Natural killer cell (primary cell): ENCODE data around the gene ZBTB21. TPM values are rescaled to one million over a fixed set of nuclear protein-coding genes. Genes with fewer than 3 reads are reported as not detected.

Source experiments
- ATAC-seq, 3 donors: fragments of 150-1000 bp in 2 of 3; fragments of 200-7000 bp in 1 of 3; cut with Tn5 transposase; 1 replicate in 1 of 3; 2 replicates in 2 of 3; pipeline ENCODE4 v1.10.0; 2021; ENCODE audit warnings: mild to moderate bottlenecking in 2 of 3, moderate library complexity in 2 of 3
- DNase-seq, 2 donors: peaks; one replicate each; pipeline versions ENCODE4 v3.0.0 to v3.0.0-alpha.2; 2013 to 2021; ENCODE audit warnings: mixed read lengths in 1 of 2
- H3K27ac ChIP-seq: one replicate; pipeline ENCODE4 v1.5.1; 2013; ENCODE audit warnings: mild to moderate bottlenecking, low read length
- H3K27me3 ChIP-seq: one replicate; pipeline ENCODE4 v1.6.1; 2013; ENCODE audit warnings: low read length; ENCODE audit not compliant: control insufficient read depth, insufficient read depth
- H3K36me3 ChIP-seq: one replicate; pipeline ENCODE4 v1.6.1; 2013; ENCODE audit warnings: low read length; ENCODE audit not compliant: control insufficient read depth, insufficient read depth
- H3K4me1 ChIP-seq: one replicate; pipeline ENCODE4 v1.6.1; 2013; ENCODE audit warnings: low read length; ENCODE audit not compliant: control insufficient read depth, insufficient read depth
- H3K4me3 ChIP-seq: one replicate; pipeline ENCODE4 v1.5.1; 2013; ENCODE audit warnings: low read length
- H3K9me3 ChIP-seq: one replicate; pipeline ENCODE4 v1.6.1; 2013; ENCODE audit warnings: low read length; ENCODE audit not compliant: control insufficient read depth, insufficient read depth
- H3K27ac Mint-ChIP-seq, 2 donors: one replicate each; pipeline ENCODE4 v1.8.0; 2022; ENCODE audit warnings: mild to moderate bottlenecking in 2 of 2, mixed read lengths in 2 of 2, moderate library complexity in 1 of 2
- H3K27me3 Mint-ChIP-seq, 2 donors: one replicate each; pipeline ENCODE4 v1.8.0; 2022; ENCODE audit warnings: low read depth in 2 of 2, mixed read lengths in 2 of 2
- H3K36me3 Mint-ChIP-seq: one replicate; pipeline ENCODE4 v1.8.0; 2022; ENCODE audit warnings: mixed read lengths
- H3K4me1 Mint-ChIP-seq, 2 donors: one replicate each; pipeline ENCODE4 v1.8.0; 2022; ENCODE audit warnings: mixed read lengths in 2 of 2
- H3K4me3 Mint-ChIP-seq: one replicate; pipeline ENCODE4 v1.8.0; 2022; ENCODE audit warnings: mild to moderate bottlenecking, moderate library complexity, mixed read lengths
- H3K9me3 Mint-ChIP-seq, 2 donors: one replicate each; pipeline ENCODE4 v1.8.0; 2022; ENCODE audit warnings: mixed read lengths in 2 of 2
- WGBS: methylation state at CpG from one replicate; pipeline ENCODE4 v1.1.7; 2013; ENCODE audit warnings: missing lambda C conversion rate; ENCODE audit not compliant: insufficient coverage; 5-methylcytosine and 5-hydroxymethylcytosine counted together
- intact Hi-C: fragments of 100-400 bp; cut with micrococcal nuclease; formaldehyde crosslinking; loops from one replicate; pipeline ENCODE4 v1.14.2; 2022
- total RNA-seq, 4 donors: library from RNA; stranded (reverse); fragments of 120-200 nt in 1 of 4; gene quantifications; one replicate each; pipeline versions ENCODE4 v1.2.3 to v1.2.4, GENCODE V29; 2013 to 2022
- TF ChIP-seq, protein P1 (sequence below): fragments of 200-600 bp; IDR thresholded peaks from one replicate; pipeline ENCODE4 v1.8.0; 2022; ENCODE audit warnings: antibody characterized with exemption

The ZBTB21 gene
- total RNA-seq, 3 donors from 2014 or later (not counting 1 experiment from before 2014, with no cell fraction given): 78.2 to 113 (median 100) TPM

DNA sequence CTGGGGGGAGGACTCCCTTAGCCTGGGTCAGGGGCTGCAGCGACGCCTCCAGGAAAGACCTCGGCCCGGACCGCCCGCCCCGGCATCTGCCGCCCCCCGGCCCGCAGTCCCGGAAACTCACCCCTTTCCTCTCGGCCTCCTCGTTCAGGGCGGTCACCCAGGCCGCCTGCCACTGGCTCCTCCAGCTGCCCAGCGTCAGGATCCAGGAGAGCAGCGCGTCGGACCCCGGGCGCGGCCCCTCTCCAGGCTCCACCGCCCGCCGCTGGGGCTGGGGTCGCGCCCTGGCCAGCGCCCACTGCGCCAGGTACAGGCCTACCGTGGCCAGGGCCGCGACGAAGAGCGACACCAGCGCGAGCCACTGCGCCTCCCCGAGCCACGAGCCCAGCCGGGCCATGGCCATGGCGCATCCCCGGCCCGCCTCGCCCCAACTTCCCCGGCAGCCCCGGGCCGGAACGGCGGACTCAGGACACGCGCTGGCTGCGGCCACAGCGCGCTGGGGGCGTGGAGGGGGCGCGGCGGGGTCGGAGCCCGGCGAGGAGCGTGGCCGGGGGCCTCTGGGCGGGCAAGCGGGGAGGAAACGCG is 56.8 kb downstream of the ZBTB21 start:
- peak overlapping the region; percentile 65 for H3K4me3 Mint-ChIP-seq
- peak in 2 of 3 donors; percentile 20 to 34 for ATAC-seq
- no peak for DNase-seq
- peaks cover 10 to 18% of the 10 kb centered on the region in 2 donors for H3K27me3 Mint-ChIP-seq
- Histone ChIP-seq H3K9me3 (no peaks in the 10 kb centered on the region), H3K4me3 (peak overlapping the region; percentile 16), H3K36me3 (no peaks in the 10 kb centered on the region), H3K4me1 (peaks cover 18% of the 10 kb centered on the region), H3K27me3 (peaks cover 8% of the 10 kb centered on the region), H3K27ac (no peak overlapping the region)
- TF ChIP-seq, protein P1, sequence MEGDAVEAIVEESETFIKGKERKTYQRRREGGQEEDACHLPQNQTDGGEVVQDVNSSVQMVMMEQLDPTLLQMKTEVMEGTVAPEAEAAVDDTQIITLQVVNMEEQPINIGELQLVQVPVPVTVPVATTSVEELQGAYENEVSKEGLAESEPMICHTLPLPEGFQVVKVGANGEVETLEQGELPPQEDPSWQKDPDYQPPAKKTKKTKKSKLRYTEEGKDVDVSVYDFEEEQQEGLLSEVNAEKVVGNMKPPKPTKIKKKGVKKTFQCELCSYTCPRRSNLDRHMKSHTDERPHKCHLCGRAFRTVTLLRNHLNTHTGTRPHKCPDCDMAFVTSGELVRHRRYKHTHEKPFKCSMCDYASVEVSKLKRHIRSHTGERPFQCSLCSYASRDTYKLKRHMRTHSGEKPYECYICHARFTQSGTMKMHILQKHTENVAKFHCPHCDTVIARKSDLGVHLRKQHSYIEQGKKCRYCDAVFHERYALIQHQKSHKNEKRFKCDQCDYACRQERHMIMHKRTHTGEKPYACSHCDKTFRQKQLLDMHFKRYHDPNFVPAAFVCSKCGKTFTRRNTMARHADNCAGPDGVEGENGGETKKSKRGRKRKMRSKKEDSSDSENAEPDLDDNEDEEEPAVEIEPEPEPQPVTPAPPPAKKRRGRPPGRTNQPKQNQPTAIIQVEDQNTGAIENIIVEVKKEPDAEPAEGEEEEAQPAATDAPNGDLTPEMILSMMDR: no peak
- intact Hi-C loops: no loop called here
- no peak overlapping the region for H3K27ac Mint-ChIP-seq
- H3K4me1 Mint-ChIP-seq: peaks cover 0 to 15% of the 10 kb centered on the region in 2 donors
- no peaks in the 10 kb centered on the region for H3K36me3 Mint-ChIP-seq
- 2% methylated on average over 67 of the region's 67 CpGs for WGBS
- H3K9me3 Mint-ChIP-seq: no peaks in the 10 kb centered on the region

DNA sequence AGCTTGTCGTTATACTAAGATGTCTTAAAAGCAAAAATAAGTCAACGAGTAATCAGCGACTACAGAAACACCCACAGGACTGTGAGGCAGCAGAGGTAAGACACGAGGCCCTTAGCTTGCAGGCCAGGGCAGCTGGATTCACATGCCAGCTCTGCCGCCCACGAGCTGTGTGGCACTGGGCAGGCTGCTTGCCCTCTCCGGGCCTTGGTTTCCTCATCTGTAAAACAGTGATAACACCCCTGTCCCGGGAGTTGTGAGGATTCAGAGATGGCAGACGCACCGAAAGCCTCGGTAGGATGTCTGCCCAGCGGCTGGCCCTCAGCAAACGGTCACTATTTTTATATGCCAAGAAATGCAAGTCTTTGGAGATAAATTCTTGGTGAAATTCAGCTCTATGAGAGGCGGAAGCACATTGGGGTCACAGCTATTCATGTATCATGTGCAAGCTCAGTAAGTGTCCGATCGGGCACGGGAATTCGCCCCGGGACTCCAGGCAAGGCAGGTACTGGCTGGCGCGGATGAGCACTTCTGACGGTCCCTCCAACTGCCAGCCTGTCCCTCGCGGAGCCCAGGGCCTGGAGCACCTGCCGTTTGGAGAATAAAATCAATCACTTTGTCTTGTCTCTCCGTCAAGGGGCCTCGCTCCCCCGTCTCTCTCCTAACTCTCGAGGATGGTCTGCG is 57.5 kb downstream of the ZBTB21 start:
- H3K4me1 ChIP-seq: peaks cover 18% of the 10 kb centered on the region
- Mint-ChIP-seq H3K36me3 (no peaks in the 10 kb centered on the region), H3K4me1 (peaks cover 0 to 15% of the 10 kb centered on the region in 2 donors), H3K27me3 (peaks cover 10 to 18% of the 10 kb centered on the region in 2 donors), H3K9me3 (no peaks in the 10 kb centered on the region), H3K27ac (no peak overlapping the region), H3K4me3 (peak overlapping the region; percentile 65)
- intact Hi-C loops: no loop called here
- DNase-seq: no peak
- peak overlapping the region; percentile 16 for H3K4me3 ChIP-seq
- no peak for ATAC-seq
- no peak overlapping the region for H3K27ac ChIP-seq
- no peaks in the 10 kb centered on the region for H3K9me3 ChIP-seq
- peaks cover 8% of the 10 kb centered on the region for H3K27me3 ChIP-seq
- no peaks in the 10 kb centered on the region for H3K36me3 ChIP-seq
- TF ChIP-seq, protein P1: no peak
- 39% methylated on average over 30 of the region's 30 CpGs for WGBS

DNA sequence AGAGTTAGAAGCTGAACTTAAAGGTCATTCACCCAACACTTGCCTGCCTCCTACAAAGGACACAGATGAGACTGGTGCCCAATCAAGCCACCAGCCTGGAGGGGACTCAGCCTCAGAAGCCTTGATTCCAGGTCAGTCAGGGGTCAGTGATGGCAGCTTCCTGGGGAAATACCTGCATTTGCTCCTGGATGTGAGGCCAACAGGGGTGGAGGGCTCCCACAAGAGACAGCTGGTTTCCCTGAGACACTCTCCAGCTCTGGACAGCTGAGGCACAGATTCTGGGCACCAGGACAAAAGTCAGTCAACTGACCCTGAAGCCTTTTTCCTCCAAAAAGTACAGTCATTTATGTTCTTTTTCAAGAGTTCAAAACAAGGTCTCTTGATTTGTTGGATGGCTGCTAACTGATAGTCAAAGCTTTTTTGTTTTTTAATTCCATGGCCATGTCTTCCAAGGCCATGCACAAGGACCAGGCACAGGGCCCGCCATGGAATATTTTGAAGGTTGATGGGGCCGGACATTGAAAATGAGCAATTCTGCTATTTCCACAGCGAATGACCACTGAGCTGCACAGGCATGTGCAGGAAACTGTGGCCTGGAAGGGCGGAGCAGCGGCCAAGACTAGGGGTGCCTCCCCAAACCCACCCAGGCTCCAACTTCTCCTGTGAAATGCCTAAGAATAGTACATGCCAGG is 58.1 kb downstream of the ZBTB21 start:
- intact Hi-C loops: no loop called here
- TF ChIP-seq, protein P1: no peak
- DNase-seq: no peak
- peaks cover 3 to 17% of the 10 kb centered on the region in 2 donors for H3K27me3 Mint-ChIP-seq
- H3K4me3 Mint-ChIP-seq: peak overlapping the region; percentile 65
- Histone ChIP-seq H3K4me3 (no peak overlapping the region), H3K27ac (no peak overlapping the region), H3K36me3 (no peaks in the 10 kb centered on the region), H3K9me3 (no peaks in the 10 kb centered on the region), H3K27me3 (peaks cover 8% of the 10 kb centered on the region), H3K4me1 (peaks cover 18% of the 10 kb centered on the region)
- H3K4me1 Mint-ChIP-seq: peaks cover 0 to 12% of the 10 kb centered on the region in 2 donors
- 82% methylated on average over 5 of the region's 5 CpGs for WGBS
- ATAC-seq: no peak
- H3K36me3 Mint-ChIP-seq: no peaks in the 10 kb centered on the region
- no peaks in the 10 kb centered on the region for H3K9me3 Mint-ChIP-seq
- H3K27ac Mint-ChIP-seq: no peak overlapping the region
